HG03354 (cell line): ENCODE data around the gene THSD8.
"Not testable (repeated sequence)": the region's sequence is repeated elsewhere in the genome, so short reads cannot be mapped to it uniquely, and the experiment has no call there.

Experiments used
- ATAC-seq: cut with Tn5 transposase; IDR thresholded peaks from one replicate; pipeline ENCODE4 v1.9.1; 2021; ENCODE audit warnings: mild to moderate bottlenecking; ENCODE audit not compliant: unreplicated experiment, poor library complexity, severe bottlenecking

THSD8 gene

DNA sequence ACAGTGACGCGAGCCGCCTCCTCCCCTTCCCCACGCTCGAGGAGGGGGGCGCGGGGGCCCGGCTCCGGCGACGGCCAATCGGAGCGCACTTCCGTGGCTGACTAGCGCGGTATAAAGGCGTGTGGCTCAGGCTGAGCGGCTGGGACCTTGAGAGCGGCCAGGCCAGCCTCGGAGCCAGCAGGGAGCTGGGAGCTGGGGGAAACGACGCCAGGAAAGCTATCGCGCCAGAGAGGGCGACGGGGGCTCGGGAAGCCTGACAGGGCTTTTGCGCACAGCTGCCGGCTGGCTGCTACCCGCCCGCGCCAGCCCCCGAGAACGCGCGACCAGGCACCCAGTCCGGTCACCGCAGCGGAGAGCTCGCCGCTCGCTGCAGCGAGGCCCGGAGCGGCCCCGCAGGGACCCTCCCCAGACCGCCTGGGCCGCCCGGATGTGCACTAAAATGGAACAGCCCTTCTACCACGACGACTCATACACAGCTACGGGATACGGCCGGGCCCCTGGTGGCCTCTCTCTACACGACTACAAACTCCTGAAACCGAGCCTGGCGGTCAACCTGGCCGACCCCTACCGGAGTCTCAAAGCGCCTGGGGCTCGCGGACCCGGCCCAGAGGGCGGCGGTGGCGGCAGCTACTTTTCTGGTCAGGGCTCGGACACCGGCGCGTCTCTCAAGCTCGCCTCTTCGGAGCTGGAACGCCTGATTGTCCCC is 10.4 kb upstream of the THSD8 start, which contains the start of gene JUNB:
JUNB (plus strand) TSS at position 142 of the 706 bp plus-strand sequence; CDS start at position 428, 286 bp downstream.
- ATAC-seq = peak; percentile 32

DNA sequence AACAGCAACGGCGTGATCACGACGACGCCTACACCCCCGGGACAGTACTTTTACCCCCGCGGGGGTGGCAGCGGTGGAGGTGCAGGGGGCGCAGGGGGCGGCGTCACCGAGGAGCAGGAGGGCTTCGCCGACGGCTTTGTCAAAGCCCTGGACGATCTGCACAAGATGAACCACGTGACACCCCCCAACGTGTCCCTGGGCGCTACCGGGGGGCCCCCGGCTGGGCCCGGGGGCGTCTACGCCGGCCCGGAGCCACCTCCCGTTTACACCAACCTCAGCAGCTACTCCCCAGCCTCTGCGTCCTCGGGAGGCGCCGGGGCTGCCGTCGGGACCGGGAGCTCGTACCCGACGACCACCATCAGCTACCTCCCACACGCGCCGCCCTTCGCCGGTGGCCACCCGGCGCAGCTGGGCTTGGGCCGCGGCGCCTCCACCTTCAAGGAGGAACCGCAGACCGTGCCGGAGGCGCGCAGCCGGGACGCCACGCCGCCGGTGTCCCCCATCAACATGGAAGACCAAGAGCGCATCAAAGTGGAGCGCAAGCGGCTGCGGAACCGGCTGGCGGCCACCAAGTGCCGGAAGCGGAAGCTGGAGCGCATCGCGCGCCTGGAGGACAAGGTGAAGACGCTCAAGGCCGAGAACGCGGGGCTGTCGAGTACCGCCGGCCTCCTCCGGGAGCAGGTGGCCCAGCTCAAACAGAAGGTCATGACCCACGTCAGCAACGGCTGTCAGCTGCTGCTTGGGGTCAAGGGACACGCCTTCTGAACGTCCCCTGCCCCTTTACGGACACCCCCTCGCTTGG is 9.6 kb upstream of the THSD8 start:
- no peak for ATAC-seq

GRCh38 chr19:12792853-12793289 is 9.0 kb upstream of the THSD8 start:
- no peak for ATAC-seq

- peak; percentile 34 for ATAC-seq
Observed at GRCh38 chr19:12793290-12794195, 8.3 kb upstream of the THSD8 start.

- ATAC-seq = no peak
Observed at GRCh38 chr19:12794196-12794941, 7.5 kb upstream of the THSD8 start.

- no peak for ATAC-seq
Observed at GRCh38 chr19:12794971-12795381, 6.9 kb upstream of the THSD8 start.

- no peak for ATAC-seq
Observed at GRCh38 chr19:12796146-12797071, 5.5 kb upstream of the THSD8 start.

GRCh38 chr19:12797141-12797587 is 4.7 kb upstream of the THSD8 start:
- ATAC-seq = no peak

GRCh38 chr19:12797607-12798006 is 4.3 kb upstream of the THSD8 start:
- ATAC-seq = not testable (repeated sequence)

GRCh38 chr19:12799742-12800465 is 2.0 kb upstream of the THSD8 start:
- no peak for ATAC-seq

DNA sequence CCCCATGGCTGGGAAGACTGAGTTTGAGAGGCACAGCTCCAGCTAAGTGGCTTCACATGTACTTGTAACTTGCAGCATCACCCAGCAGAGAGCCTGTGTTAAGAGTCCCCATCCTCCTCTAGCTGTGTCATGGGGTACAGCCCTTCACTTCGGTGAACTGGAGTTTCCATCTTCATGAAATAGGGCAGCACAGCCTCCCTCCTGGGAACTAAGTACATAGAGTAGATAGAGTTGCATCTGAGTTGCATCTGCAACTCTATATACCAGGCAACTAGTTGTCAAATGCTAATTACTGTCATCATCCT is 1.5 kb upstream of the THSD8 start:
- no peak for ATAC-seq

- ATAC-seq = no peak
Observed at GRCh38 chr19:12800923-12801465, 875 bp upstream of the THSD8 start.

- no peak for ATAC-seq
Observed at GRCh38 chr19:12802267-12803106, 618 bp downstream of the THSD8 start.

GRCh38 chr19:12804051-12804450 is 2.2 kb downstream of the THSD8 start:
- ATAC-seq = no peak

DNA sequence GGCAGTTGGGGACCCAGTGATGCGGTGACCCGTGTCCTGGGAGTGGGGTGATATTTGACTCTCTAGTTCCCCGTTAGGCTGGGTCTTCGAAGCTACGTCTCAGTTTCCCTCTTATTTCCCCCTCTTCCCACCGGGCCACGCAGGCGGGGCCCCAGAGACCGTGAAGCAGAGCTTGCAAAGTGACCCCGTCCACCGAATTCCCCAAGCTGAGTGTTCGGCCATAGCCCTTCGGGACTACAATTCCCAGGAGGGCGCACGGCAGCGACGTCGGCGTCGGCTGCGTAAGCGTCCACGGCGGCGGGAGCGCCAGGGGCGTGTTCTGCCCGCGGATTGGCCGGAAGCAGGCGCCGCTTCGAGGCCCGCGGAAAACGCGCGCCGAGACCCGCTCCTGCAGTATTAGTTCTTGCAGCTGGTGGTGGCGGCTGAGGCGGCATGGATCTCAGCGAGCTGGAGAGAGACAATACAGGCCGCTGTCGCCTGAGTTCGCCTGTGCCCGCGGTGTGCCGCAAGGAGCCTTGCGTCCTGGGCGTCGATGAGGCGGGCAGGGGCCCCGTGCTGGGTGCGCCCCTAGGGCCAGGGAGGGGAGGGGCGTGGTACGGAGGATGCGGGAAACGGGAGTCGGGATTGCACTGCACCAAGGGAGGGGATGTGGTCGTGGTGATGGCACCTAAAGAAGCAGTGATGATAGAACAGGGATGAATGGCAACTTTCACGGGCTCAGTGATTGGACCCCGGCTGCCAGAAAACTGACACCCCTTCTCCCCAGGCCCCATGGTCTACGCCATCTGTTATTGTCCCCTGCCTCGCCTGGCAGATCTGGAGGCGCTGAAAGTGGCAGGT is 4.6 kb downstream of the THSD8 start, which contains the start of gene RNASEH2A:
RNASEH2A (plus strand) TSS at position 343 of the 840 bp plus-strand sequence; CDS start at position 433, 90 bp downstream.
- ATAC-seq = peak; percentile 75

- no peak for ATAC-seq
Observed at GRCh38 chr19:12815088-12815487, 13.2 kb downstream of the THSD8 start.
